GM19025 (cell line): ENCODE data around the gene SLC6A6.

Experiments used
- ATAC-seq: cut with Tn5 transposase; IDR thresholded peaks from one replicate; pipeline ENCODE4 v1.9.1; 2021; ENCODE audit warnings: mild to moderate bottlenecking, low read depth, moderate library complexity; ENCODE audit not compliant: unreplicated experiment

SLC6A6 gene

GRCh38 chr3:14531856-14532395, 129.5 kb downstream of the SLC6A6 start:
- no peak for ATAC-seq

GRCh38 chr3:14532691-14533456, 130.5 kb downstream of the SLC6A6 start:
- ATAC-seq: no peak

GRCh38 chr3:14533457-14533958, 131.1 kb downstream of the SLC6A6 start:
- no peak for ATAC-seq

- no peak for ATAC-seq
Measured at GRCh38 chr3:14534516-14535191, 132.2 kb downstream of the SLC6A6 start.

GRCh38 chr3:14535616-14536015, 133.2 kb downstream of the SLC6A6 start:
- ATAC-seq: no peak

- no peak for ATAC-seq
Measured at GRCh38 chr3:14536055-14536815, 133.8 kb downstream of the SLC6A6 start.

GRCh38 chr3:14536837-14537589, 134.6 kb downstream of the SLC6A6 start:
- ATAC-seq: no peak

GRCh38 chr3:14537590-14538450, 135.4 kb downstream of the SLC6A6 start:
- no peak for ATAC-seq

- ATAC-seq: no peak
Measured at GRCh38 chr3:14538451-14539088, 136.2 kb downstream of the SLC6A6 start.
